Breast epithelium (tissue), 3 donors: ENCODE results near the gene TPSD1.

Source experiments
- POLR2A ChIP-seq: fragments of 450-650 bp; IDR thresholded peaks from one replicate; pipeline ENCODE4 v1.6.1; 2016; ENCODE audit warnings: antibody characterized with exemption, mild to moderate bottlenecking, moderate library complexity
- POLR2AphosphoS5 ChIP-seq, 3 donors: sonication (generic); formaldehyde crosslinking; IDR thresholded peaks; one replicate each; pipeline ENCODE4 v1.6.1; 2017; ENCODE audit warnings: antibody characterized with exemption in 3 of 3

- TF ChIP-seq POLR2A: no peak
- no peak for TF ChIP-seq POLR2AphosphoS5 (IDR thresholded peaks at IDR 0.05)
Observed at GRCh38 chr16:1206786-1207185, 49.1 kb upstream of the TPSD1 start.
